GM18907 (cell line): Measurements from ENCODE around the gene GARNL3.

Experiments
- ATAC-seq: cut with Tn5 transposase; IDR thresholded peaks from one replicate; pipeline ENCODE4 v1.9.1; 2021; ENCODE audit warnings: mild to moderate bottlenecking, moderate library complexity; ENCODE audit not compliant: unreplicated experiment

GARNL3 gene

GRCh38 chr9:127397646-127398274, 133.2 kb downstream of the GARNL3 start:
- no peak for ATAC-seq

DNA sequence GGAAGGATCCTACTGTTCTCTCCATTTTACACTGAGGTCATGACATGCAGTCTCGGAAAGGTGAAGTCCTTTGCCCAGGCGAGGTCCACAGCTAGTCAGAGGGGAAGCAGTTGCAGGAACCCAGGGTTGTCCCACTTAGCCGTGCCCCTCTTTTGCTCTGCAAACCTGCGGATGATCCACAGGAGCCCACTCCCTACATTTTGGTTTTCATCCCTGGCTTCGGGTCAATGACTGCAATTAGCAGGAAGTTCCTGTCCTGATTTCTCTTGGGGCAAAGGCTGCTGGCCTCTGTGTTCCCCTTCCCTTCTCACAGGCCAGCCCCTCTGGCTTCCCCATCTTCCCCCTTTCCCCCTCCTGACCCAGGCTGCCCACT, 133.7 kb downstream of the GARNL3 start:
- no peak for ATAC-seq

- ATAC-seq, result no peak
These were observed 134.3 kb downstream of the GARNL3 start for GRCh38 chr9:127398715-127399400.

- no peak for ATAC-seq
These were observed 135.2 kb downstream of the GARNL3 start for GRCh38 chr9:127399736-127400269.

DNA sequence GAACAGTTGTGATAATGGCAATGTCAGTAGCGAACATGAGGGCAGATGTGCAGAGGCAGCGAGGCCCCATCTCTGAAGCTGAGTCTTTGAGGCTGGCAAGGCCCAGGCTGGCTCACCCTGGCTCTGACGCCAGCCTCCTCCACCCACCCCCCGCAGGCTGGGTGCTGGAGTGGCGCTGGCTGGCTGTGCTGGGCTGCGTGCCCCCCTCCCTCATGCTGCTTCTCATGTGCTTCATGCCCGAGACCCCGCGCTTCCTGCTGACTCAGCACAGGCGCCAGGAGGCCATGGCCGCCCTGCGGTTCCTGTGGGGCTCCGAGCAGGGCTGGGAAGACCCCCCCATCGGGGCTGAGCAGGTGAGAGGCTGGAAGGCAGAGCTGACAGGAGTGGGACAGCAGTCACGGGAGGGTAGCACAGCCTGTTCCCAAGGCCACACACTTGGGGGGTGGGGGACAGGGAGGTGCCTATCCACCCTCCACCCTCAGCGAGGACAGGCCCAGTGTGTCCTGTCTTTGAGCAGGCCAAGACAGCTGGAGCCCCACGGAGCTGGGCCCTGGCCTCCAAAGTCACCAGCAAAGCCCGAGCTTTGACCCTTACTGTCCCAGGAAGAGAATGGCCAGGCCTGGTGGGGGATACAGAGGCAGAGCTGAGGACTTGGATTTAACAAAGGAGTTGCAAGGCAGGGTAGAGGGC, 138.0 kb downstream of the GARNL3 start:
- ATAC-seq, result no peak

DNA sequence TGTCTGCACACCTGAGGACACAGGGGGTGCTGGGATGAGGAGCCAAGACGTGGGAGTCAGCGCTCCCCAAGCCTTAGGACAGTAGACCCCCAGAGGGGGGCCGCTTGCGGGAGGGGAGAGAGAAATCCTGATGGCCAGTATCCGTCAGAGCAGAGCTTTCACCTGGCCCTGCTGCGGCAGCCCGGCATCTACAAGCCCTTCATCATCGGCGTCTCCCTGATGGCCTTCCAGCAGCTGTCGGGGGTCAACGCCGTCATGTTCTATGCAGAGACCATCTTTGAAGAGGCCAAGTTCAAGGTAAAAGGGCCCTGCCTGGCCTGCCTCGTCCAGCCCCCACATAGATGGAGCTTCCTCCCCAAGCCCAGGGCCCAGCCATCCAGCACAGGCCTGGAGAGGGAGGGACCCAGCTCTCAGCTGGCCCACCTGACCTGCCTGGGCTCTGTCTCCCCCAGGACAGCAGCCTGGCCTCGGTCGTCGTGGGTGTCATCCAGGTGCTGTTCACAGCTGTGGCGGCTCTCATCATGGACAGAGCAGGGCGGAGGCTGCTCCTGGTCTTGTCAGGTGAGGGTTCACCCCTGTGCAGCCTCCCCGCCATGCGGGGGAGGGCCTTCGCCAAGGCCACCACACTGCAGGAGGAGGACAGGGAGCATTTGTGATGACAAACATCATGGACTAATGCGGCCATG, 139.1 kb downstream of the GARNL3 start:
- no peak for ATAC-seq

DNA sequence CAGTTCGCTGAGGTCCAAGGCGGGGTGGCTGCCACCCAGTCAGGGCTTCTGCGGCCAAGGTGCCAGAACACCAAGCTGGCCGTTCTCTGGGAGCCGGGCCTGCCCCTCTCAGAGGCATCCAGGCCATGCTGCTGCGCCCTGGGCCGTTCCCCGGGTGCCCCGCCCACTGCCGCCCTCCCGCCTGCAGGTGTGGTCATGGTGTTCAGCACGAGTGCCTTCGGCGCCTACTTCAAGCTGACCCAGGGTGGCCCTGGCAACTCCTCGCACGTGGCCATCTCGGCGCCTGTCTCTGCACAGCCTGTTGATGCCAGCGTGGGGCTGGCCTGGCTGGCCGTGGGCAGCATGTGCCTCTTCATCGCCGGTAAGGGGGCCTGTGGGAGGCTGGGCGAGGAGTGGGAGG, 140.1 kb downstream of the GARNL3 start:
- ATAC-seq, result no peak

- ATAC-seq, result no peak
These were observed 141.0 kb downstream of the GARNL3 start for GRCh38 chr9:127405344-127406125.

DNA sequence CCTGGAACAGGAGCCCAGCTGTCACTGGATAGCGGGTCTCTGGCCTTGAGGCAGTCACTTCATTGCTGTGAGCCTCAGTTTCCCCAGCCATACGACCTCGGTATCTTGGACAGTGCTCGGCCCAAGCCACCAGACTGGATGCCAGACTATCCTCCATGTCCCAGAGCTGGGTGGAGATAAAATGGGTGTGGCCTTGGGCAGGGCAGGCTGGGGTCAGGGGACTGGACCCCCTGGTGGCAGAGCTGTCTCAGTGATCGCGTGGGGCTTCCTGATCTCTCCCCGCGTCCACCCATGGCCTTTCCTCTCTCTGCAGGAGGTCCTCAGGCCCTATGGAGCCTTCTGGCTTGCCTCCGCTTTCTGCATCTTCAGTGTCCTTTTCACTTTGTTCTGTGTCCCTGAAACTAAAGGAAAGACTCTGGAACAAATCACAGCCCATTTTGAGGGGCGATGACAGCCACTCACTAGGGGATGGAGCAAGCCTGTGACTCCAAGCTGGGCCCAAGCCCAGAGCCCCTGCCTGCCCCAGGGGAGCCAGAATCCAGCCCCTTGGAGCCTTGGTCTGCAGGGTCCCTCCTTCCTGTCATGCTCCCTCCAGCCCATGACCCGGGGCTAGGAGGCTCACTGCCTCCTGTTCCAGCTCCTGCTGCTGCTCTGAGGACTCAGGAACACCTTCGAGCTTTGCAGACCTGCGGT, 142.4 kb downstream of the GARNL3 start:
- ATAC-seq, result no peak

DNA sequence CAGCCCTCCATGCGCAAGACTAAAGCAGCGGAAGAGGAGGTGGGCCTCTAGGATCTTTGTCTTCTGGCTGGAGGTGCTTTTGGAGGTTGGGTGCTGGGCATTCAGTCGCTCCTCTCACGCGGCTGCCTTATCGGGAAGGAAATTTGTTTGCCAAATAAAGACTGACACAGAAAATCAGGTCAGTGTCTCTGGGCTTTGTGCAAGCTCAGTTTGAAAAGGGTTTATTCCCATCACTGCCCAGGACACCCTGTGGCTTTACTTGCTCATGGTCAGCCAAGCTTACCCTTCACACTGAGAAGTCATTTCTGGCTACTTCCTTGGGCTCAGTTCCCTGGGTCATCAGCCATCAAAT, 142.9 kb downstream of the GARNL3 start:
- no peak for ATAC-seq

DNA sequence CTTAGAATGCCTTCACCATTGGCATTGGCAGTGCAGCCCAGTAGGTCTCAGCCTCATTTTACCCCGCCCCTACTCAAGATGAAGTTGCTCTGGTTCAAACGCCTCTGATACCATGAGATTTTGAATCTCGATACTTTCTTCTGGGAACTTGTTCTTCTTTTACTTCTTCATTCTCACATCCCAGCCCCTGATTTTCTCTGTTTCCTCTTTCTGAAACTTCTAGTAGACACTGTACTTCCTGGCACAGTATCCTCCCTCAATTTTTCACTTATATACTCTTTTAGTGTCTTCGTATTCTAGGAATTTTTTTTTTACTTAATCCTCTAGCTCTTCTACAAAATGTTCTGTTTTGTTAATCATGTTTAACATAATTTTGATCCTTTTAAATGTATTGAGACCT, 146.5 kb downstream of the GARNL3 start:
- no peak for ATAC-seq

DNA sequence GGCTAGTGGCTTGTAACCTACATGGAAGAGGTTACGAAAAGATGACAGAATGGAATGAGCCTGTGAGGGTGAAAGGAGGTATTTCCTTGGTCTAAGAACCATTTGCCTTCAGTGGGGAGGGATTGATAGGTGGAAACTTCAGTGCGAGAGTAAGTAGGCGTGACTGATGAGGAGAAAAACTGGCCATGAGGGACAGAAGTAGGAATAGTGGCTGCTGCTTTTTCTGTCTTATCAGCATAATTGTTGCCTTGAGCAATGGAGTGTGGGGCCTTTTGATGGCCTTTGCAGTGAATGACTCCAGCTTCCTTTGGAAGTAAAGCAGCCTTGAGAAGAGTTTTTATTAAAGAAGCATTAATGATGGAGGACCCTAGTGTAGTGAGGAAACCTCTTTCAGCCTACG, 150.6 kb downstream of the GARNL3 start:
- no peak for ATAC-seq

DNA sequence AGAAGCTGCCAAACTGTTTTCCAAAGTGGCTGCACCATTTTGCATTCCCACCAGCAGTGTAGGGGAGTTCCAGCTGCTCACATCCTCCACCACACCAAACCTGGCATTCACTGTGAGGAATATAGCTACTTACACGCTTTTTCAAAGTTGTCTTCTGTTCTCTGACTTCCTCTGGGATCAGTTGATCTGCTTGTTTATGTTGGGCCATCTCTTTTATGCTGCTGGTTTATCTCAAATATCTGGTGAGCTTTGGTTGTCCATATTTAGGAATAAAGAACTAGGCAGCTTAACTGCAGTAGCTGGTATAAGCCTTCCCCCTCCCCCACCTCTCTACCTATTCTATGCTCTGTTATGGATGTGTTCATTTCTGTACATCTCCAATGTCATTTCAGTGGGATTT, 151.1 kb downstream of the GARNL3 start:
- no peak for ATAC-seq

GRCh38 chr9:127417131-127418036, 152.8 kb downstream of the GARNL3 start:
- ATAC-seq, result no peak

DNA sequence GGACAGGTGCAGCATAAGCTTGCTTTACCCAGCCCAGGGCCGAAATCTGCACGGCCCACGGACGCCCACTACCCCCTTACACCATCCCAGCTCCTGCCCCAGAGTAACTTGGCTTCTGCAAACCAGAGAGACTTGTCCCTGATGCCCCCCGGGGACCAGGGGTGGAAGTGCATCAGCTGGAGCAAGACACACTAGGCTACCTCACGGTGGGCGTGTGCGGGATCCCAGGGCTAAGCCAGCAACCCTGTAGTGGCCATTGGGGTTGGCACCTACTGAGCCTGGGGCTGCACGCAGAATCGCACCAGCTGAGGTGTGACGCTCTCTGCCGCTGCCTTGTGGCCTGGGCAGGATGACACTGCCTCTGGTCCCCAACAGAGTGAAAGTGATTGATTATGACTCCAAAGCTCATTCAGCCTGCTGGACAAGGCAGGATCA, 153.5 kb downstream of the GARNL3 start:
- ATAC-seq, result no peak

- no peak for ATAC-seq
These were observed 154.8 kb downstream of the GARNL3 start for GRCh38 chr9:127419348-127419747.

- ATAC-seq, result no peak
These were observed 156.5 kb downstream of the GARNL3 start for GRCh38 chr9:127421057-127421456.

DNA sequence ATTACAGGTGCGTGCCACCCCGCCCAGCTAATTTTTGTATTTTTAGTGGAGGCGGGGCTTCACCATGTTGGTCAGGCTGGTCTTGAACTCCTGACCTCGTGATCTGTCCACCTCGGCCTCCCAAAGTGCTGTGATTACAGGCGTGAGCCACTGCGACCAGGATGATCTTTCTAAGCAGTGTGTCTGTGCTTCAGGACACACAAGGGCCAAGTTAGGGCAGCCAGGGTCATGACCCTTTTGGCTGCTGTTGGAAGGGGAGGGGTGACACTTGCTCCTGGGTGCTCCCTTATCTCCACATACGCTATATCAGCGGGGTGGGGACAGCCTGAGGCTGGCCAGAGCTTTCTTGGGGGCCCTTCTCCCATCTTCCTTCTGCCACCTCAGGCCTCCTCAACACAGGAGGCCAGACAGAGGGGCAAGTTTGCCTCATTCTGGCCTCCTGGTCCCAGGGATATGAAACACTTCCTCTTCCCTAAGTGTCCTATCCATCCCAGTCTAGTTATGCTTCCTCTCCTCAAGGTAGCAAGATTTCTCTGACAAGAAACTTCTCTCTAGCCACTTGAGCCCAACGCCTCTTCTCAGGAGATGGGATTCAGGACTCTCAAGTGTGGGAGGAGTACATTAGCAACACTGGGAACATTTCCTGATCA, 157.7 kb downstream of the GARNL3 start:
- no peak for ATAC-seq

DNA sequence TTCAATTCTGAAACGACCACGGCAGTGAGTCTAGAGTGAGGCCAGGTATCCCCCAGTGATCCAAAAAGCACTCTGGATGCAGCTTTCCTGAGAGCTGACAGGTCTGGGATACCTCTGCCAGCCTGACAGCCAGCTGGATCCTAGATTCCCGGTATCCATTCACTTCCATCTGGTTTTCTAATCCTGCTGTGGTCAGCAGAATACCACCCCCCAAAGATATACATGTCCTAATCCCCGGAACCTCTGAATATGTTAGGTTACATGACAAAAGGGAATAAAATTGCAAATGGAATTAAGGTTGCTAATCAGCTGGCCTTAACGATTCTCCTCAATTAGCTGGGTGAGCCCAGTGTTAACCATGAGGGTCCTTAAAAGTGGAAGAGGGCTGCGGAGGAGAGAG, 158.2 kb downstream of the GARNL3 start:
- ATAC-seq, result no peak
